OCI-LY3 (cell line): Measurements from ENCODE around the gene NPBWR2.

ENCODE experiments used
- CTCF ChIP-seq: fragments of 200-600, 300-600 bp; sonication (generic); IDR thresholded peaks from 2 replicates; pipeline ENCODE4 v1.5.1; 2014; ENCODE audit warnings: antibody characterized with exemption, low read length, low read depth
- EZH2phosphoT487 ChIP-seq: fragments of 200-600 bp; shearing (Covaris generic); IDR thresholded peaks from 2 replicates; pipeline ENCODE4 v1.6.1; 2018; ENCODE audit warnings: antibody characterized with exemption, mixed run types, low read depth

GRCh38 chr20:64153861-64154589 is 46.7 kb upstream of the NPBWR2 start:
- TF ChIP-seq CTCF (no peak), EZH2phosphoT487 (no peak)
